GM23338 (cell line): ENCODE results near the gene CDC26. TPM values are rescaled to one million over a fixed set of nuclear protein-coding genes. Genes with fewer than 3 reads are reported as not detected.

Experiments used
- ATAC-seq: fragments of 200-7000 bp; cut with Tn5 transposase; 3 replicates; pipeline ENCODE4 v1.9.1; 2020
- DNase-seq: peaks from one replicate; pipeline ENCODE4 v3.0.0-alpha.2; 2015; ENCODE audit warnings: low spot score
- H2AFZ ChIP-seq: fragments of 200-600 bp; sonication (generic); 2 replicates; pipeline ENCODE4 v1.8.0; 2016; ENCODE audit warnings: antibody characterized with exemption, mild to moderate bottlenecking, moderate library complexity
- H3F3A ChIP-seq: fragments of 200-600 bp; sonication (generic); replicated peaks from 2 replicates; pipeline ENCODE4 v1.8.0; 2017; ENCODE audit warnings: antibody characterized with exemption, mixed run types, low read depth
- H3K27ac ChIP-seq: fragments of 200-600 bp; sonication (generic); 2 replicates; pipeline ENCODE4 v1.6.1; 2016; ENCODE audit warnings: low read depth
- H3K27me3 ChIP-seq: fragments of 200-600 bp; sonication (generic); 2 replicates; pipeline ENCODE4 v1.8.0; 2016; ENCODE audit warnings: mild to moderate bottlenecking, mixed run types, moderate library complexity; ENCODE audit not compliant: insufficient read depth
- H3K36me3 ChIP-seq: fragments of 200-600 bp; sonication (generic); 2 replicates; pipeline ENCODE4 v1.8.0; 2016; ENCODE audit warnings: mild to moderate bottlenecking; ENCODE audit not compliant: insufficient read depth
- H3K4me1 ChIP-seq: fragments of 200-600 bp; sonication (generic); 2 replicates; pipeline ENCODE4 v1.8.0; 2016; ENCODE audit warnings: mild to moderate bottlenecking, moderate library complexity; ENCODE audit not compliant: insufficient read depth
- H3K4me2 ChIP-seq: fragments of 200-600 bp; sonication (generic); 2 replicates; pipeline ENCODE4 v1.7.1; 2017; ENCODE audit warnings: mixed run types
- H3K4me3 ChIP-seq: fragments of 200-600 bp; sonication (generic); 2 replicates; pipeline ENCODE4 v1.6.1; 2016; ENCODE audit warnings: mixed run types
- H3K79me2 ChIP-seq: fragments of 200-600 bp; sonication (generic); replicated peaks from 2 replicates; pipeline ENCODE4 v1.8.0; 2017; ENCODE audit warnings: mild to moderate bottlenecking; ENCODE audit not compliant: insufficient read depth
- H3K9me2 ChIP-seq: fragments of 200-600 bp; sonication (generic); 2 replicates; pipeline ENCODE4 v1.8.0; 2017; ENCODE audit not compliant: insufficient read depth
- H4K20me1 ChIP-seq: fragments of 200-600 bp; sonication (generic); replicated peaks from 2 replicates; pipeline ENCODE4 v1.8.0; 2017; ENCODE audit warnings: mild to moderate bottlenecking; ENCODE audit not compliant: insufficient read depth
- H3K27ac Mint-ChIP-seq: 2 replicates; pipeline ENCODE4 v1.8.0; 2020; ENCODE audit warnings: inconsistent platforms, mild to moderate bottlenecking, moderate library complexity, mixed read lengths
- H3K27me3 Mint-ChIP-seq: 3 replicates; pipeline ENCODE4 v1.8.0; 2022; ENCODE audit warnings: low read depth, mild to moderate bottlenecking, moderate library complexity, mixed read lengths, inconsistent platforms; ENCODE audit not compliant: insufficient read depth, poor library complexity
- H3K36me3 Mint-ChIP-seq: 3 replicates; pipeline ENCODE4 v1.8.0; 2021; ENCODE audit warnings: low read depth, mild to moderate bottlenecking, inconsistent platforms, moderate library complexity, mixed read lengths
- H3K4me1 Mint-ChIP-seq: 3 replicates; pipeline ENCODE4 v1.8.0; 2020; ENCODE audit warnings: mild to moderate bottlenecking, inconsistent platforms, mixed read lengths
- H3K4me3 Mint-ChIP-seq: 3 replicates; pipeline ENCODE4 v1.8.0; 2021; ENCODE audit warnings: moderate library complexity, mild to moderate bottlenecking, inconsistent platforms, mixed read lengths
- H3K9me3 Mint-ChIP-seq: 3 replicates; pipeline ENCODE4 v1.8.0; 2020; ENCODE audit warnings: moderate library complexity, mild to moderate bottlenecking, inconsistent platforms, mixed read lengths
- CREB1 ChIP-seq: fragments of 250-450 bp; sonication (Bioruptor Pico); IDR thresholded peaks from 2 replicates; pipeline ENCODE4 v1.5.0; 2020; ENCODE audit warnings: low read depth, mild to moderate bottlenecking, moderate library complexity
- EZH2 ChIP-seq: fragments of 200-600 bp; sonication (generic); IDR thresholded peaks from one replicate; pipeline ENCODE4 v1.8.0; 2017; ENCODE audit warnings: antibody characterized with exemption, mild to moderate bottlenecking, low read depth; ENCODE audit not compliant: unreplicated experiment
- EZH2phosphoT487 ChIP-seq: fragments of 200-600 bp; sonication (generic); IDR thresholded peaks from one replicate; pipeline ENCODE4 v1.8.1; 2018; ENCODE audit warnings: antibody characterized with exemption; ENCODE audit not compliant: unreplicated experiment
- JUNB ChIP-seq: IDR thresholded peaks from one replicate; pipeline ENCODE4 v1.6.1; 2016; ENCODE audit warnings: antibody characterized with exemption; ENCODE audit not compliant: unreplicated experiment
- NANOG ChIP-seq: IDR thresholded peaks from 2 replicates; pipeline ENCODE4 v1.6.1; 2016; ENCODE audit warnings: antibody characterized with exemption, borderline replicate concordance
- POLR2AphosphoS5 ChIP-seq: IDR thresholded peaks from 2 replicates; pipeline ENCODE4 v1.6.1; 2016; ENCODE audit warnings: antibody characterized with exemption, low read depth
- STAT1 ChIP-seq: IDR thresholded peaks from one replicate; pipeline ENCODE4 v1.6.1; 2016; ENCODE audit warnings: antibody characterized with exemption; ENCODE audit not compliant: unreplicated experiment
- ZNF114 ChIP-seq: fragments of 250-450 bp; sonication (Bioruptor Pico); IDR thresholded peaks from 2 replicates; pipeline ENCODE4 v1.5.0; 2020; ENCODE audit warnings: mild to moderate bottlenecking, moderate library complexity
- ZNF331 ChIP-seq: fragments of 250-450 bp; sonication (Bioruptor Pico); IDR thresholded peaks from 2 replicates; pipeline ENCODE4 v1.5.0; 2020; ENCODE audit warnings: low read depth, mild to moderate bottlenecking, moderate library complexity
- polyA plus RNA-seq: library from polyadenylated mRNA; unstranded; fragments of >200 nt; fragmentation: Nextera tagmentation; extraction: Ambion mirVana; gene quantifications from 2 replicates; pipeline ENCODE4 v1.2.1, GENCODE V29; 2016
- total RNA-seq: library from RNA; depleted of rRNA; stranded (reverse); fragments of >200 nt; shearing (Covaris generic); gene quantifications from 2 replicates; pipeline ENCODE4 v1.2.3, GENCODE V29; 2014
- TF ChIP-seq, protein P1 (sequence below): IDR thresholded peaks from 2 replicates; pipeline ENCODE4 v1.6.1; 2016; ENCODE audit warnings: antibody characterized with exemption
- TF ChIP-seq, protein P2 (sequence below), 2 experiments: fragments of 200-600 bp in 1 of 2; sonication (generic) in 1 of 2; conservative IDR thresholded peaks; 2 replicates each; pipeline versions ENCODE4 v1.5.1 to v1.6.1; 2016 to 2017; ENCODE audit warnings: antibody characterized with exemption in 2 of 2, low read depth in 2 of 2, mild to moderate bottlenecking in 2 of 2, moderate library complexity in 1 of 2
- TF ChIP-seq, protein P3 (sequence below): IDR thresholded peaks from one replicate; pipeline ENCODE4 v1.6.1; 2018; ENCODE audit warnings: antibody characterized with exemption; ENCODE audit not compliant: unreplicated experiment
- TF ChIP-seq, protein P4 (sequence below): fragments of 250-450 bp; sonication (Bioruptor Pico); IDR thresholded peaks from 2 replicates; pipeline ENCODE4 v1.5.0; 2020; ENCODE audit warnings: mild to moderate bottlenecking, moderate library complexity

Gene CDC26
- total and polyA plus RNA-seq, 2 experiments from 2014 or later, result 34.9 to 112 TPM

DNA sequence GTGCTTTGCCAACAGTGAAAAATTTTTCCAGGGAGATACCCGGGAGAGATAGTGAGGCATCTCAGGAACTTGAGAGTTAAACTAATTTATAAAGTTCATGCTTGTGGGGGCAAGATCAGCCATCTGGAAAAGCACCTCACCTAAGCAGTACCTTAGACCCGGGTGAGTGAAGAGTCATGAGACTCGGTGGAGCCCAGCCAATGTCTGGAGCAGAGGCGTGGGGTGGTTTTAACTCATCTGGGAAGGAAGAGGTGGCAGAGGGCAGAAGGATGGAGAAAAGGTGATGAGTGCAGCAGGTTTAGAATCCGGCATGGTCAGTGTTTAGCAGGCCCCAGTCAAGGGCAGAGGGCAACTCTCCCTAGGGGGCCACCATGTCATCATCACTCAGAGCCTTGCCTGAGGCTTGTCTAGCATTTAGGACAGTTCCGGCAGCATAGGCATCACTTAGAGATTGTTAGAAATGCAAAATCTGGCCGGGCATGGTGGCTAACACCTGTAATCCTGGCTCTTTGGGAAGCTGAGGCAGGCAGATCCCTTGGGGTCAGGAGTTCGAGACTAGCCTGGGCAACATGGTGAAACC is 32.1 kb upstream of the CDC26 start:
- Mint-ChIP-seq H3K4me3 (no peak overlapping the region), H3K36me3 (no peaks in the 10 kb centered on the region), H3K27me3 (peaks cover 3% of the 10 kb centered on the region), H3K4me1 (peaks cover 5% of the 10 kb centered on the region; the same call in 1 of the 3 replicates), H3K27ac (no peak overlapping the region), H3K9me3 (no peaks in the 10 kb centered on the region)
- Histone ChIP-seq H3K27me3 (no peaks in the 10 kb centered on the region), H3K4me1 (no peaks in the 10 kb centered on the region), H3K9me2 (no peaks in the 10 kb centered on the region), H2AFZ (no peak overlapping the region), H3K27ac (no peak overlapping the region), H3K4me2 (no peak overlapping the region), H3K79me2 (no peaks in the 10 kb centered on the region), H3F3A (no peaks in the 10 kb centered on the region), H3K36me3 (no peaks in the 10 kb centered on the region), H4K20me1 (peaks cover 4% of the 10 kb centered on the region; the same call in 1 of the 2 replicates), H3K4me3 (no peak overlapping the region)
- no peak for ATAC-seq
- DNase-seq, result no peak
- TF ChIP-seq, protein P1, sequence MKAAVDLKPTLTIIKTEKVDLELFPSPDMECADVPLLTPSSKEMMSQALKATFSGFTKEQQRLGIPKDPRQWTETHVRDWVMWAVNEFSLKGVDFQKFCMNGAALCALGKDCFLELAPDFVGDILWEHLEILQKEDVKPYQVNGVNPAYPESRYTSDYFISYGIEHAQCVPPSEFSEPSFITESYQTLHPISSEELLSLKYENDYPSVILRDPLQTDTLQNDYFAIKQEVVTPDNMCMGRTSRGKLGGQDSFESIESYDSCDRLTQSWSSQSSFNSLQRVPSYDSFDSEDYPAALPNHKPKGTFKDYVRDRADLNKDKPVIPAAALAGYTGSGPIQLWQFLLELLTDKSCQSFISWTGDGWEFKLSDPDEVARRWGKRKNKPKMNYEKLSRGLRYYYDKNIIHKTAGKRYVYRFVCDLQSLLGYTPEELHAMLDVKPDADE, result no peak
- TF ChIP-seq NANOG, result no peak
- no peak for TF ChIP-seq JUNB
- TF ChIP-seq, protein P2, sequence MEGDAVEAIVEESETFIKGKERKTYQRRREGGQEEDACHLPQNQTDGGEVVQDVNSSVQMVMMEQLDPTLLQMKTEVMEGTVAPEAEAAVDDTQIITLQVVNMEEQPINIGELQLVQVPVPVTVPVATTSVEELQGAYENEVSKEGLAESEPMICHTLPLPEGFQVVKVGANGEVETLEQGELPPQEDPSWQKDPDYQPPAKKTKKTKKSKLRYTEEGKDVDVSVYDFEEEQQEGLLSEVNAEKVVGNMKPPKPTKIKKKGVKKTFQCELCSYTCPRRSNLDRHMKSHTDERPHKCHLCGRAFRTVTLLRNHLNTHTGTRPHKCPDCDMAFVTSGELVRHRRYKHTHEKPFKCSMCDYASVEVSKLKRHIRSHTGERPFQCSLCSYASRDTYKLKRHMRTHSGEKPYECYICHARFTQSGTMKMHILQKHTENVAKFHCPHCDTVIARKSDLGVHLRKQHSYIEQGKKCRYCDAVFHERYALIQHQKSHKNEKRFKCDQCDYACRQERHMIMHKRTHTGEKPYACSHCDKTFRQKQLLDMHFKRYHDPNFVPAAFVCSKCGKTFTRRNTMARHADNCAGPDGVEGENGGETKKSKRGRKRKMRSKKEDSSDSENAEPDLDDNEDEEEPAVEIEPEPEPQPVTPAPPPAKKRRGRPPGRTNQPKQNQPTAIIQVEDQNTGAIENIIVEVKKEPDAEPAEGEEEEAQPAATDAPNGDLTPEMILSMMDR (conservative IDR thresholded peaks at IDR 0.05; ENCODE audit: low read depth in 2 of 2), result no peak
- no peak for TF ChIP-seq ZNF114 (CRISPR knock-in tag)
- TF ChIP-seq POLR2AphosphoS5, result no peak
- TF ChIP-seq CREB1 (CRISPR knock-in tag), result no peak
- TF ChIP-seq STAT1, result no peak
- no peak for TF ChIP-seq EZH2phosphoT487
- TF ChIP-seq, protein P3, sequence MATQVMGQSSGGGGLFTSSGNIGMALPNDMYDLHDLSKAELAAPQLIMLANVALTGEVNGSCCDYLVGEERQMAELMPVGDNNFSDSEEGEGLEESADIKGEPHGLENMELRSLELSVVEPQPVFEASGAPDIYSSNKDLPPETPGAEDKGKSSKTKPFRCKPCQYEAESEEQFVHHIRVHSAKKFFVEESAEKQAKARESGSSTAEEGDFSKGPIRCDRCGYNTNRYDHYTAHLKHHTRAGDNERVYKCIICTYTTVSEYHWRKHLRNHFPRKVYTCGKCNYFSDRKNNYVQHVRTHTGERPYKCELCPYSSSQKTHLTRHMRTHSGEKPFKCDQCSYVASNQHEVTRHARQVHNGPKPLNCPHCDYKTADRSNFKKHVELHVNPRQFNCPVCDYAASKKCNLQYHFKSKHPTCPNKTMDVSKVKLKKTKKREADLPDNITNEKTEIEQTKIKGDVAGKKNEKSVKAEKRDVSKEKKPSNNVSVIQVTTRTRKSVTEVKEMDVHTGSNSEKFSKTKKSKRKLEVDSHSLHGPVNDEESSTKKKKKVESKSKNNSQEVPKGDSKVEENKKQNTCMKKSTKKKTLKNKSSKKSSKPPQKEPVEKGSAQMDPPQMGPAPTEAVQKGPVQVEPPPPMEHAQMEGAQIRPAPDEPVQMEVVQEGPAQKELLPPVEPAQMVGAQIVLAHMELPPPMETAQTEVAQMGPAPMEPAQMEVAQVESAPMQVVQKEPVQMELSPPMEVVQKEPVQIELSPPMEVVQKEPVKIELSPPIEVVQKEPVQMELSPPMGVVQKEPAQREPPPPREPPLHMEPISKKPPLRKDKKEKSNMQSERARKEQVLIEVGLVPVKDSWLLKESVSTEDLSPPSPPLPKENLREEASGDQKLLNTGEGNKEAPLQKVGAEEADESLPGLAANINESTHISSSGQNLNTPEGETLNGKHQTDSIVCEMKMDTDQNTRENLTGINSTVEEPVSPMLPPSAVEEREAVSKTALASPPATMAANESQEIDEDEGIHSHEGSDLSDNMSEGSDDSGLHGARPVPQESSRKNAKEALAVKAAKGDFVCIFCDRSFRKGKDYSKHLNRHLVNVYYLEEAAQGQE, result no peak
- TF ChIP-seq ZNF331, result no peak
- TF ChIP-seq, protein P4, sequence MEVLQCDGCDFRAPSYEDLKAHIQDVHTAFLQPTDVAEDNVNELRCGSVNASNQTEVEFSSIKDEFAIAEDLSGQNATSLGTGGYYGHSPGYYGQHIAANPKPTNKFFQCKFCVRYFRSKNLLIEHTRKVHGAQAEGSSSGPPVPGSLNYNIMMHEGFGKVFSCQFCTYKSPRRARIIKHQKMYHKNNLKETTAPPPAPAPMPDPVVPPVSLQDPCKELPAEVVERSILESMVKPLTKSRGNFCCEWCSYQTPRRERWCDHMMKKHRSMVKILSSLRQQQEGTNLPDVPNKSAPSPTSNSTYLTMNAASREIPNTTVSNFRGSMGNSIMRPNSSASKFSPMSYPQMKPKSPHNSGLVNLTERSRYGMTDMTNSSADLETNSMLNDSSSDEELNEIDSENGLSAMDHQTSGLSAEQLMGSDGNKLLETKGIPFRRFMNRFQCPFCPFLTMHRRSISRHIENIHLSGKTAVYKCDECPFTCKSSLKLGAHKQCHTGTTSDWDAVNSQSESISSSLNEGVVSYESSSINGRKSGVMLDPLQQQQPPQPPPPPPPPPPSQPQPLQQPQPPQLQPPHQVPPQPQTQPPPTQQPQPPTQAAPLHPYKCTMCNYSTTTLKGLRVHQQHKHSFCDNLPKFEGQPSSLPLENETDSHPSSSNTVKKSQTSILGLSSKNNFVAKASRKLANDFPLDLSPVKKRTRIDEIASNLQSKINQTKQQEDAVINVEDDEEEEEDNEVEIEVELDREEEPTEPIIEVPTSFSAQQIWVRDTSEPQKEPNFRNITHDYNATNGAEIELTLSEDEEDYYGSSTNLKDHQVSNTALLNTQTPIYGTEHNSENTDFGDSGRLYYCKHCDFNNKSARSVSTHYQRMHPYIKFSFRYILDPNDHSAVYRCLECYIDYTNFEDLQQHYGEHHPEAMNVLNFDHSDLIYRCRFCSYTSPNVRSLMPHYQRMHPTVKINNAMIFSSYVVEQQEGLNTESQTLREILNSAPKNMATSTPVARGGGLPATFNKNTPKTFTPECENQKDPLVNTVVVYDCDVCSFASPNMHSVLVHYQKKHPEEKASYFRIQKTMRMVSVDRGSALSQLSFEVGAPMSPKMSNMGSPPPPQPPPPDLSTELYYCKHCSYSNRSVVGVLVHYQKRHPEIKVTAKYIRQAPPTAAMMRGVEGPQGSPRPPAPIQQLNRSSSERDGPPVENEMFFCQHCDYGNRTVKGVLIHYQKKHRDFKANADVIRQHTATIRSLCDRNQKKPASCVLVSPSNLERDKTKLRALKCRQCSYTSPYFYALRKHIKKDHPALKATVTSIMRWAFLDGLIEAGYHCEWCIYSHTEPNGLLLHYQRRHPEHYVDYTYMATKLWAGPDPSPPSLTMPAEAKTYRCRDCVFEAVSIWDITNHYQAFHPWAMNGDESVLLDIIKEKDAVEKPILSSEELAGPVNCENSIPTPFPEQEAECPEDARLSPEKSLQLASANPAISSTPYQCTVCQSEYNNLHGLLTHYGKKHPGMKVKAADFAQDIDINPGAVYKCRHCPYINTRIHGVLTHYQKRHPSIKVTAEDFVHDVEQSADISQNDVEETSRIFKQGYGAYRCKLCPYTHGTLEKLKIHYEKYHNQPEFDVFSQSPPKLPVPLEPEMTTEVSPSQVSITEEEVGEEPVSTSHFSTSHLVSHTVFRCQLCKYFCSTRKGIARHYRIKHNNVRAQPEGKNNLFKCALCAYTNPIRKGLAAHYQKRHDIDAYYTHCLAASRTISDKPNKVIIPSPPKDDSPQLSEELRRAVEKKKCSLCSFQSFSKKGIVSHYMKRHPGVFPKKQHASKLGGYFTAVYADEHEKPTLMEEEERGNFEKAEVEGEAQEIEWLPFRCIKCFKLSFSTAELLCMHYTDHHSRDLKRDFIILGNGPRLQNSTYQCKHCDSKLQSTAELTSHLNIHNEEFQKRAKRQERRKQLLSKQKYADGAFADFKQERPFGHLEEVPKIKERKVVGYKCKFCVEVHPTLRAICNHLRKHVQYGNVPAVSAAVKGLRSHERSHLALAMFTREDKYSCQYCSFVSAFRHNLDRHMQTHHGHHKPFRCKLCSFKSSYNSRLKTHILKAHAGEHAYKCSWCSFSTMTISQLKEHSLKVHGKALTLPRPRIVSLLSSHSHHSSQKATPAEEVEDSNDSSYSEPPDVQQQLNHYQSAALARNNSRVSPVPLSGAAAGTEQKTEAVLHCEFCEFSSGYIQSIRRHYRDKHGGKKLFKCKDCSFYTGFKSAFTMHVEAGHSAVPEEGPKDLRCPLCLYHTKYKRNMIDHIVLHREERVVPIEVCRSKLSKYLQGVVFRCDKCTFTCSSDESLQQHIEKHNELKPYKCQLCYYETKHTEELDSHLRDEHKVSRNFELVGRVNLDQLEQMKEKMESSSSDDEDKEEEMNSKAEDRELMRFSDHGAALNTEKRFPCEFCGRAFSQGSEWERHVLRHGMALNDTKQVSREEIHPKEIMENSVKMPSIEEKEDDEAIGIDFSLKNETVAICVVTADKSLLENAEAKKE, result no peak
- TF ChIP-seq EZH2, result no peak
